NB4 (cell line): ENCODE measurements around the gene UBE2C.

Experiments
- MAX ChIP-seq: IDR thresholded peaks from 2 replicates; pipeline ENCODE4 v1.6.1; 2011; ENCODE audit warnings: low read depth, low read length
- MYC ChIP-seq: IDR thresholded peaks from 2 replicates; pipeline ENCODE4 v1.6.1; 2011; ENCODE audit warnings: low read depth, low read length
- POLR2A ChIP-seq: IDR thresholded peaks from 2 replicates; pipeline ENCODE4 v1.6.1; 2011; ENCODE audit warnings: mild to moderate bottlenecking; ENCODE audit not compliant: insufficient read length; ENCODE audit errors: extremely low read depth
- TF ChIP-seq, protein P1 (sequence below): IDR thresholded peaks from one replicate; pipeline ENCODE4 v1.5.1; 2012; ENCODE audit warnings: low read depth, low read length

DNA sequence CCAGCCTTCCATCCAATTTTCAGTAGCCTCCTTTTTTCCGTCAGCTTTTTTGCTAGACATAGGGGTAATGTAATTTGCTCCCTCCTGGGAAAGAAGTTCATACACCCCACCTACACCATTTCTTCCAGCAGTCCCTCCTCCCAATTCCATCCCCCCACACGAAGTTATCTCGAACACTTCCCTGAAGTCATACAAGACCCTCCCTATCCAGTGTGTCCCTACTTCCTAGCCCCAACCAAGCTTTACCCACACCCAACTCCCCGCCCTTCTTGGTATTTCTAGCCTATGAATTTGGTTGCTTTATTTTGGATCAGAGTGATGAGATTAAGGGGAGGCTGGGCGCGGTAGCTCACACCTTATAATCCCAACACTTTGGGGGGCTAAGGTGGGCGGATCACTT is 1.0 kb downstream of the UBE2C start:
- TF ChIP-seq, protein P1, sequence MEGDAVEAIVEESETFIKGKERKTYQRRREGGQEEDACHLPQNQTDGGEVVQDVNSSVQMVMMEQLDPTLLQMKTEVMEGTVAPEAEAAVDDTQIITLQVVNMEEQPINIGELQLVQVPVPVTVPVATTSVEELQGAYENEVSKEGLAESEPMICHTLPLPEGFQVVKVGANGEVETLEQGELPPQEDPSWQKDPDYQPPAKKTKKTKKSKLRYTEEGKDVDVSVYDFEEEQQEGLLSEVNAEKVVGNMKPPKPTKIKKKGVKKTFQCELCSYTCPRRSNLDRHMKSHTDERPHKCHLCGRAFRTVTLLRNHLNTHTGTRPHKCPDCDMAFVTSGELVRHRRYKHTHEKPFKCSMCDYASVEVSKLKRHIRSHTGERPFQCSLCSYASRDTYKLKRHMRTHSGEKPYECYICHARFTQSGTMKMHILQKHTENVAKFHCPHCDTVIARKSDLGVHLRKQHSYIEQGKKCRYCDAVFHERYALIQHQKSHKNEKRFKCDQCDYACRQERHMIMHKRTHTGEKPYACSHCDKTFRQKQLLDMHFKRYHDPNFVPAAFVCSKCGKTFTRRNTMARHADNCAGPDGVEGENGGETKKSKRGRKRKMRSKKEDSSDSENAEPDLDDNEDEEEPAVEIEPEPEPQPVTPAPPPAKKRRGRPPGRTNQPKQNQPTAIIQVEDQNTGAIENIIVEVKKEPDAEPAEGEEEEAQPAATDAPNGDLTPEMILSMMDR: no peak
- TF ChIP-seq POLR2A: no peak
- TF ChIP-seq MYC: no peak
- no peak for TF ChIP-seq MAX
